Activated naive CD4-positive, alpha-beta T cell treated with anti-CD3 and anti-CD28 coated beads for 36 hours (primary cell): ENCODE measurements around the gene NXNL2. TPM values are rescaled to one million over a fixed set of nuclear protein-coding genes. Genes with fewer than 3 reads are reported as not detected.

Source experiments
- CTCF ChIA-PET: fragments of 350-600 bp; sonication (Branson Sonifier 250); formaldehyde crosslinking; loops from one replicate; lab custom pipeline; 2021; ENCODE audit warnings: antibody characterized with exemption; lab: Charles Lee
- DNase-seq: peaks from one replicate; pipeline ENCODE4 v3.0.0-alpha.2; 2020
- H3K27ac Mint-ChIP-seq: one replicate; pipeline ENCODE4 v1.8.0; 2021; ENCODE audit warnings: mild to moderate bottlenecking, mixed read lengths
- H3K27me3 Mint-ChIP-seq: one replicate; pipeline ENCODE4 v1.8.0; 2021; ENCODE audit warnings: low read depth, mixed read lengths
- H3K36me3 Mint-ChIP-seq: one replicate; pipeline ENCODE4 v1.8.0; 2021; ENCODE audit warnings: low read depth, mixed read lengths
- H3K4me1 Mint-ChIP-seq: one replicate; pipeline ENCODE4 v1.8.0; 2021; ENCODE audit warnings: low read depth, mixed read lengths
- H3K4me3 Mint-ChIP-seq: one replicate; pipeline ENCODE4 v1.8.0; 2021; ENCODE audit warnings: mild to moderate bottlenecking, moderate library complexity, mixed read lengths
- H3K9me3 Mint-ChIP-seq: one replicate; pipeline ENCODE4 v1.8.0; 2021; ENCODE audit warnings: mixed read lengths
- intact Hi-C: fragments of 100-400 bp; cut with micrococcal nuclease; formaldehyde crosslinking; loops from one replicate; pipeline ENCODE4 v1.15.1; 2023
- total RNA-seq, 2 experiments: library from RNA; stranded (reverse); gene quantifications; one replicate each; pipeline ENCODE4 v1.2.3, GENCODE V29; 2021

NXNL2 gene
- total RNA-seq, 2 experiments from 2014 or later, result not detected

DNA sequence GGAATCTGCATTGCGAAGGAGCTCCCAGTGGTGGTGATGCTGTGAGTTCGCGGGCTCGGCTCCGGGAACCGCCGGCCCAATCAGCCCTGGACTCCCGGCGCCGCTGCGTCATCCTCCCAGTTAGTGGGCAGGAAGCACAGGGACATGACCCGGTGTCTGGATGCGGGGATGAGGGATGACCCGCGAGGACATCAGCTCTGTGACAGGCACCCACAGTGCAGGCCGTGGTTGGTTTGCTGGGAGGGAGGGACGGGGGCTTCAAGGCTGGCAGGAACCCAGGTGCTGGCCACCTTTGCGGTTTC lies 996 bp downstream of the NXNL2 start:
- Mint-ChIP-seq H3K4me3 (peak overlapping the region; percentile 9), H3K27ac (no peak overlapping the region), H3K27me3 (peaks cover 35% of the 10 kb centered on the region), H3K36me3 (peaks cover 1% of the 10 kb centered on the region), H3K4me1 (peaks cover 24% of the 10 kb centered on the region), H3K9me3 (no peaks in the 10 kb centered on the region)
- intact Hi-C loops, result loop anchor here (10.0 kb wide), 1 partner anchor 221 kb away; no protein-coding TSS in a partner anchor
- no peak for DNase-seq
- CTCF ChIA-PET, result no interaction called here

DNA sequence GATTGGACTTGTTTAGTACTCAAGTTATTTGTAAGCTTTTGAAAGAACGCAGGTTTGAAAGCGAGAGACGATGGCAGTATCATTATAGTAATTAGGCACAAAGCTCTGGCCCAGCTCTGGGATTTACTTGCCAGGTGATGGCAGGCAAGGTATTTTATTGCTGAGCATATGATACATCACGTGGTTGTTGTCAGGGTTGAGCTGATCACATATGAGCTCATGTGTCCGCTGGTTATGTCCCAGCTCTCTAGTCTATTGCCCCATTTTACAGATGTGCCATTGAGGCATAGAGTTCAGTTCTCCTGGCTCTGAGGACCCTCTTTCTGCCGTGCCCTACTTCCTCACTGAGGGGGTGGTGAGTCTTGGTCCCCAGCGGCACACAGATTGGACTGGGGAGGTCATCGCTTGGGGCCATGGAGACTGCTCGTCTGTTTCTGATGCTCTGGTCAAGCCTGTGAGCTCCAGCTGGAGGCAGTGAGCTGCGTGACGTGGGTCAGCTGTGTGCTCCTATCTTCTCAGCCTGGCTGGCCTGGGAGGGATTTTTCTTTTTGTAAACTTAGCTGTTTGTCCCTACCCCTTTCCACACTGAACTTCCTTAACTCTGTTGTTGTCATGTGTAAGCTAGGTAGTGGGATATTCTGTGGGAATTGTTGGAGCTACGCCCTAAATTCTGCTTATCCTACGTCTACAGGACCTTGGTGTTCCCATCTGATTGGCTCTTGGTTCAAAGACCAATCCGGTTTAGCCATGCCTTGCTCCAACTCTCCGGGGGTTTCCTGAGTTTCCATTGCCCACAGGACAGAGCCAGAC lies 2.2 kb downstream of the NXNL2 start:
- peaks cover 37% of the 10 kb centered on the region for H3K27me3 Mint-ChIP-seq

DNA sequence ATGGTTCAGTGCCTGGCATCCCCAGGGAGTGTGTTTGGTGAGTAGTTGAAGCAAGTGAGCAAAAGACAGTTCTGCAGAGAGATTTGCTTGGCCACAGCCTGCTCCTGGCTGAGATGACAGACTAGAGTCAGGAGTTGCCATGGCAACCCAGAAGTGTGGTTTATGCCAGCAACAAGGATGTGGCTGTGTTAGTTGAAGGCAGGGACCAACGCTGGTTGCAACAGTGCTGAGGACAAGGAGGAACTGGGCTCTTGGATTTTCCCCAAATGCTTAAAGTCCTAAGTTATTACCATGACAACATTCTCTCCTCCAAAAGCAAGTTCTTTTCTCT lies 2.7 kb downstream of the NXNL2 start:
- Mint-ChIP-seq H3K4me1 (peaks cover 19% of the 10 kb centered on the region), H3K4me3 (no peak overlapping the region), H3K9me3 (no peaks in the 10 kb centered on the region), H3K27ac (no peak overlapping the region), H3K36me3 (peaks cover 1% of the 10 kb centered on the region), H3K27me3 (peaks cover 37% of the 10 kb centered on the region)
- CTCF ChIA-PET, result no interaction called here
- DNase-seq, result peak; percentile 58
- intact Hi-C loops, result loop anchor here (10.0 kb wide), 1 partner anchor 223 kb away; no protein-coding TSS in a partner anchor

More for the DNA sequence above, 2.2 kb downstream of the NXNL2 start:
- CTCF ChIA-PET, result interaction anchor here (0.6 kb wide), 1 partner anchor 526 kb away, joined by 3 read pairs; no protein-coding TSS in a partner anchor
- Mint-ChIP-seq H3K9me3 (no peaks in the 10 kb centered on the region), H3K27ac (no peak overlapping the region), H3K4me3 (no peak overlapping the region), H3K4me1 (peaks cover 23% of the 10 kb centered on the region), H3K36me3 (peaks cover 1% of the 10 kb centered on the region)
- intact Hi-C loops, result loop anchor here (10.0 kb wide), 1 partner anchor 222 kb away; no protein-coding TSS in a partner anchor
- no peak for DNase-seq

DNA sequence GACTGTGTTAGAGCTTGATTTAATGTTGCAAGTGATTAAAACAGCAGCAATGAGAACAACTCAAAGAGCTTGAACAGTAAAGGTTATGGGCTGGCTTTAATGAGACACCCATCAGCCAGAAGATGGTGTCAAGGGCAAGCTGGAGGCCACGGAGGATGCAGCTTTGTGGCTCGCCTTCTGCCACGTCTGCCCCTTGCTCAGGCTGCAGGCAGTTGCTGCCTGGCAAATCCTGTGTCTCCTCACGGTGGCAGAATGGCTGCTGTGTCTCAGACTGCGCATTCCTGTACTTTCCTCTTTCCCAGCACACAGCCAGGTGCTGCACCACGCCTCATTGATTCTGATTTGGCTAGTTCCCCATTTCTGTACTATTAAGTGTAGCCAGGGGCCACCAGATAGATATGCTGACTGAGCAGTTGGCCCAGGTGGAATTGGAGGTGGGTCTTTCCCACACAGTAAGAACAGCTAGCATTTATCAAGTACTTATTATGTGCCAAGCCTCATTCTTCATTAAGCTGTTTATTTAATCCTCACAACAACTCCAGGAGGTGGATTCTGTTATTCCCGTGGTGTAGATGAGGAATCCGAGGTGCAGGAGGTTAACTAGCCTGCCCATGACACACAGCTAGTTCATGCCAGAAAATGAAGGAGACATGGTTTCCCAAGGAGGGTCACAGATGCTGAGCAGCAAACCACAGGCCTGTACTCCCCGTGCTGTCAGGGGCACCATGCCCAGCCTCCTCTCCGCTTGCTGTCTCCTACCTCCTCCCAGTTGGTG lies 3.5 kb downstream of the NXNL2 start:
- intact Hi-C loops, result loop anchor here (10.0 kb wide), 1 partner anchor 224 kb away; no protein-coding TSS in a partner anchor
- Mint-ChIP-seq H3K4me3 (no peak overlapping the region), H3K9me3 (no peaks in the 10 kb centered on the region), H3K36me3 (no peaks in the 10 kb centered on the region), H3K27ac (no peak overlapping the region), H3K4me1 (peaks cover 14% of the 10 kb centered on the region), H3K27me3 (peaks cover 32% of the 10 kb centered on the region)
- no peak for DNase-seq
- CTCF ChIA-PET, result no interaction called here

DNA sequence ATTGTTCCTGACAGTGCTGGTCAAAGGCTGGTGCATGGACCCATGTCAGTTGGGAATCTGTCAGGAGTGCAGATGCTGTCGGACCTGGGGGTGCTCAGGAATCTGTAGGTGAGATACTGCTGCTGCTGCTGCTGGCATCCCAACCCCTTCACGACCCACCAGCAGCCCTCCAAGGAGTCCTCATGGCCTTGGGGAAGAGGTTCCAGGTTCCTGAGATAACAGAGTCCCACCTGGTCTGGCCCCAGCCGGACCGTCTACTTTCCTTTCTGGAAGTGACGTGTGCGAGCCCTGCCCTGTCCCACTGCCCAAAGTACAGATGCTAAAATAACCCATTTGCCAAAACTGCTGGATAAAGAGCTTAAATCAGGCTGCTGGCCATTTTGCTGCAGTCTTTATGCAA lies 4.3 kb downstream of the NXNL2 start:
- Mint-ChIP-seq H3K4me3 (no peak overlapping the region), H3K27ac (no peak overlapping the region), H3K27me3 (peaks cover 25% of the 10 kb centered on the region), H3K4me1 (peaks cover 9% of the 10 kb centered on the region), H3K36me3 (no peaks in the 10 kb centered on the region), H3K9me3 (no peaks in the 10 kb centered on the region)
- DNase-seq, result no peak
- intact Hi-C loops, result loop anchor here (10.0 kb wide), 1 partner anchor 224 kb away; no protein-coding TSS in a partner anchor
- CTCF ChIA-PET, result interaction anchor here (0.7 kb wide), 1 partner anchor 97 kb away, joined by 3 read pairs; no protein-coding TSS in a partner anchor

DNA sequence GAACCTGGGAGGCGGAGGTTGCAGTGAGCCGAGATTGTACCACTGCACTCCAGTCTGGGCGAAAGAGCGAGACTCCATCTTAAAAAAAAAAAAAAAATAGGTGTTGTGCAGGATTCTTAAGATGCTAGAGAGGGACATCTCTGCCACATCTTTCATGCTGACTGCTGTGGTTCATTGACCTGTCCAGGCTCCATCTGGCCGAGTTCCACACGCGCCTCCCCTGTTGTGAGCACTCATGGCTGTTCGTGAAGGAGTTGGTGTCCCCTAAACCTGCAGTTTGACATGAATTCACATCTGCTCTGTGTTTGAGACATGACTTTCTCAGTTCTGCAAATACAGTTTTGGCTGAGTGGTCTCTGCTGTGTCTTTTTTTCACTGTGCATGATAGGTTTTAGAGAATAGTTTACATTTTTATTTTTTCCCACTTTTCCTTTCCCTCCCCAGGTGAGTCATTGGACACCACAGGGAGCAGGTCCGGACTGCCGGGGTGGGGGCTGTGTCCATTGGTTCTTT lies 5.3 kb downstream of the NXNL2 start:
- DNase-seq, result no peak
- intact Hi-C loops, result no loop called here
- peaks cover 9% of the 10 kb centered on the region for H3K4me1 Mint-ChIP-seq
- CTCF ChIA-PET, result no interaction called here
- H3K9me3 Mint-ChIP-seq, result no peaks in the 10 kb centered on the region
- H3K4me3 Mint-ChIP-seq, result no peak overlapping the region
- H3K27me3 Mint-ChIP-seq, result peaks cover 25% of the 10 kb centered on the region
- no peaks in the 10 kb centered on the region for H3K36me3 Mint-ChIP-seq
- H3K27ac Mint-ChIP-seq, result no peak overlapping the region

DNA sequence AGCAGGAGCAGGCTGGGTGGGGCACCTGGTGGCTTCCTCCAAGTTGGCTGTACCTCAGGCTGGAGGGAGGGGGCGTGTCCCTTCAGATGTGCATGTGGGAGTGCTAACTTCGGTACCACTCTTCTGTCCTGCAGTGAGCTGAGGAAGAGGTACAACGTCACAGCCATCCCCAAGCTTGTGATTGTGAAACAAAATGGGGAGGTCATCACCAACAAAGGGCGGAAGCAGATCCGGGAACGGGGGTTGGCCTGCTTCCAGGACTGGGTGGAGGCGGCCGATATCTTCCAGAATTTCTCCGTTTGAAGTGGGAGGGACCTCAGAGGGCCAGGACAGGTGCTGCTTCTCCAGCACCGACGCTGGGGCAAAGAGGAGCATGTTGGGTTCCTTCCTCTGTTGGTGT lies 9.3 kb downstream of the NXNL2 start:
- Mint-ChIP-seq H3K4me1 (no peaks in the 10 kb centered on the region), H3K27ac (no peak overlapping the region), H3K27me3 (peaks cover 15% of the 10 kb centered on the region), H3K9me3 (no peaks in the 10 kb centered on the region), H3K4me3 (no peak overlapping the region), H3K36me3 (no peaks in the 10 kb centered on the region)
- no peak for DNase-seq
- CTCF ChIA-PET, result no interaction called here
- intact Hi-C loops, result no loop called here

DNA sequence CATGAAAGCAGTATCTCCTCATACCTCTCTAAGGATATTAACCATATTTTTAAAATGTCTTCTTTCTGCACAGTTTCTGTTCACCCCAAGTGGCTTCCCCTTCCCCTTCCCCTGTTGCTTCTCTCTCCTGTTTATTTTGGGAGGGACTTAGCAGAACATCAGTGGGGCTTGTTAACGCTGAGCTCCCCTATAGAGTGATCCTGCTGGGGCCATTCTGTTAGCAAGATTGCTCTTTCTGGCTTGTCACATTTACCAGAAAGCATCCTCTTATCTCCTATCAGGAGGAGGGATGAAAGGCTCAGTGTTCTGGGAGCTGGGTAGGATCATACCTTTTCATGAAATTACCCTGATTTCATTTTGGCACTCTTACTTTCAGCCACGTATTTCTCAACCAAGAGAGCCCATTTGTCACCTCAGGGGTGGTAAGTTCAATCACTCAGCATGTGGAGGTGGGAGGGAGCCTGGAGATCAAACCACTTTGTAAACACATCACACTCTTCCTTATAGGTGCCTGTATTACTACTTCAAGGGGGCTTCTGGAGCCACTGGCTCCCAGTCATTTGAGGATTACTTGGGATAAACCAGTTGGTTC lies 16.7 kb downstream of the NXNL2 start:
- H3K36me3 Mint-ChIP-seq, result no peaks in the 10 kb centered on the region
- H3K4me3 Mint-ChIP-seq, result no peak overlapping the region
- no peak overlapping the region for H3K27ac Mint-ChIP-seq
- CTCF ChIA-PET, result no interaction called here
- no peaks in the 10 kb centered on the region for H3K9me3 Mint-ChIP-seq
- intact Hi-C loops, result no loop called here
- no peak for DNase-seq
- H3K27me3 Mint-ChIP-seq, result peaks cover 5% of the 10 kb centered on the region
- H3K4me1 Mint-ChIP-seq, result no peaks in the 10 kb centered on the region

DNA sequence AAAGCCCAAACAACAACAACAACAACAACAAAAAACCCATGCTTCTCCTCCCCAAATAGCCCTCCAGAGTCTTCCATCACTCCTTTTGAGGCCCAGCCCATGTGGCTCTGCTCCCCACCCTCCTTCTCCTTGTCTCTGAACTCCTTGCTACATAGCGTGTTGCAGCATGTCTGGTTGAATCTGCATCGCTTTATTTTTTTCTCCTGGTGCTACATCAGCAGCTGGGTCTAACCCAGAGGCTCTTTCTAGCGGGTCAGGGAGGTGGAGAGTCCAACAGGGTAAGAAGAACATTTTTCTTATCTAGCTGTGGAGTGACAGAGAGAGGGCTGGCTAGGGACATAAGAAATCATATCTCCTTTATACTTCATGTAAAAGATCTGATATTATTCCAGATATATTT lies 18.4 kb downstream of the NXNL2 start:
- no peak overlapping the region for H3K4me3 Mint-ChIP-seq
- no peaks in the 10 kb centered on the region for H3K4me1 Mint-ChIP-seq
- CTCF ChIA-PET, result no interaction called here
- intact Hi-C loops, result no loop called here
- DNase-seq, result no peak
- no peaks in the 10 kb centered on the region for H3K9me3 Mint-ChIP-seq
- H3K36me3 Mint-ChIP-seq, result no peaks in the 10 kb centered on the region
- H3K27me3 Mint-ChIP-seq, result peaks cover 5% of the 10 kb centered on the region
- no peak overlapping the region for H3K27ac Mint-ChIP-seq

DNA sequence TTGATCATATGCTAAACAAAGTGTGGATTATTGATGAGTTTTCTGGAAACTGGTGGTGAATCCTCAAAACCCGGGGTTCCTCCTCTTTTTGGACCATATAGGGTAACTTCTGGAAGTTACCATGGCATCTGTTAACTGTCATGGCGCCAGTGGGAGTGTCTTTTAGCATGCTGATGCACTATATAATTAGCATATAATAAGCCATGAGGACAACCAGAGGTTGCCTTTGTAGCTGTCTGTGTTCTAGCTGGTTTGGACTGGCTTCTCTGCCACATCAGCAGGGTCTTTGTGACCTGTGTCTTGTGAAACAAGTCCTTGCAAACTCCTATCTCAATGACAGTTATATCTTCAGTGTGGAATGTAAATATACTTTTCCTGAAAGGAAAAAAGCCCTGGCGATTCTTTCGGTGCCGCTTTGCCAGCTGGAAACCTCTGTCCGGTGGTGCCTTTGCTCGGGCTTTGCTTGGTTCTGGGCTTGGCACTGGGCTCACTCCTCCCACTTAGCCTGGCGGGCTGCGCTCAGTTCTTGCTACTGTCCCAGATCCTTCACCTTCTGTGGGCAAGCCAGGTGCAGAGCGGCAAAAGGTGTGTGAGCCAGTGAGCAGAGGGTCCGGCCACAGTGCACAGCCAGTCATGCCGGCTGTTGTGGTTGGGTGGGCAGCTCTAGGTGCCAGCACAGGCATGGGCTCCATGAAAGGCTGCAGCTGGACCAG lies 20.4 kb downstream of the NXNL2 start:
- Mint-ChIP-seq H3K27me3 (peaks cover 5% of the 10 kb centered on the region), H3K4me1 (no peaks in the 10 kb centered on the region), H3K36me3 (no peaks in the 10 kb centered on the region), H3K9me3 (no peaks in the 10 kb centered on the region), H3K27ac (no peak overlapping the region), H3K4me3 (no peak overlapping the region)
- DNase-seq, result no peak
- CTCF ChIA-PET, result no interaction called here
- intact Hi-C loops, result no loop called here

DNA sequence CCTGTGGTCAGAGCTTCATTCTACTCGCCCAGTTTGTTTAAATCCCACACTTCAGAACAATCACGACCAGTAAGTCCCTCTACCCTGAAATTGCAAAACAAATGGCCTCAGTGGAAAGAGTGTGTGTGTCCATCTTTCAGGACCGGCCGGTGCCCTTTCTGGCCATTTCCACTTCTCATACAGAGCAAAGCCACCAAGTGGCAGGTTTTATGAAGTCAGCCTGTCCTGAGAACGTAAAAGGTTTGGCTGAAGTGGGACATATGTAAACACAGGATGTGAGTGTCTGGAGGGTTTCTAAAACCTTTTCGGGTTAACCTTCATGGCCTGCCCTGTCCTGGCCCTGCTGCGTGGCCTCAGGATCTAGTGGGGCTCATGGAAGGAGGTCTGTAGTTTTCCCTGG lies 24.7 kb downstream of the NXNL2 start:
- no peaks in the 10 kb centered on the region for H3K36me3 Mint-ChIP-seq

DNA sequence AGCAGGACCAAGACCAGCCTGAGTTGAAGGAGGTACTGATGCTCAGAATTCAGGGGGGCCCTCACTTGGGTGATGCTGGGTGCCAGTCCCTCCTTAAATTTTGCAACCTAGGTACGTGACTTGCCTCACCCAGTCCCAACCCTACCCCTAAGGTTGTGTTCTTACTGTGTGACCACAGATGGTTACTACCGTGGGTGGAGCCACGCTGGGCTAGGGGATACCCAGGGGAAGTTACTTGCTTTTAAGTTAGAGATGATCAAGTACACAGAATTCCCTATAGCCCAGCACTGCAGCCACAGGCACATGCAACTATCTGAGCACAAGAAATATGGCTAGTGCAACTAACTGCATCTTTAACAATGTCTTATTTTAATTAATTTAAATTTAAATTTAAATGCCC lies 32.9 kb downstream of the NXNL2 start:
- peak; percentile 17 for DNase-seq
- intact Hi-C loops, result no loop called here
- Mint-ChIP-seq H3K4me3 (no peak overlapping the region), H3K9me3 (no peaks in the 10 kb centered on the region), H3K36me3 (no peaks in the 10 kb centered on the region), H3K4me1 (no peaks in the 10 kb centered on the region), H3K27me3 (no peaks in the 10 kb centered on the region), H3K27ac (no peak overlapping the region)
- CTCF ChIA-PET, result no interaction called here

More for the DNA sequence above, 24.7 kb downstream of the NXNL2 start:
- intact Hi-C loops, result no loop called here
- no peak overlapping the region for H3K27ac Mint-ChIP-seq
- H3K4me3 Mint-ChIP-seq, result no peak overlapping the region
- no peaks in the 10 kb centered on the region for H3K9me3 Mint-ChIP-seq
- DNase-seq, result no peak
- CTCF ChIA-PET, result no interaction called here
- H3K27me3 Mint-ChIP-seq, result peaks cover 3% of the 10 kb centered on the region
- H3K4me1 Mint-ChIP-seq, result no peaks in the 10 kb centered on the region
